ENCODE data around the gene DAZAP2. TPM values are rescaled to one million over a fixed set of nuclear protein-coding genes. Genes with fewer than 3 reads are reported as not detected.
A peak's percentile ranks its signal among the peaks of the same experiment; 100 is the strongest.
"Not testable (repeated sequence)": the region's sequence is repeated elsewhere in the genome, so short reads cannot be mapped to it uniquely, and the experiment has no call there.

Gene DAZAP2
- polyA plus RNA-seq, 1 experiment, result 433 TPM

GRCh38 chr12:51270067-51270950 is 31.7 kb downstream of the DAZAP2 start, which contains the start of gene SMAGP:
TSS of gene SMAGP (minus strand) at chr12:51270415. CDS start at chr12:51269278, 1,137 bp downstream.
- TF ChIP-seq, protein P1, sequence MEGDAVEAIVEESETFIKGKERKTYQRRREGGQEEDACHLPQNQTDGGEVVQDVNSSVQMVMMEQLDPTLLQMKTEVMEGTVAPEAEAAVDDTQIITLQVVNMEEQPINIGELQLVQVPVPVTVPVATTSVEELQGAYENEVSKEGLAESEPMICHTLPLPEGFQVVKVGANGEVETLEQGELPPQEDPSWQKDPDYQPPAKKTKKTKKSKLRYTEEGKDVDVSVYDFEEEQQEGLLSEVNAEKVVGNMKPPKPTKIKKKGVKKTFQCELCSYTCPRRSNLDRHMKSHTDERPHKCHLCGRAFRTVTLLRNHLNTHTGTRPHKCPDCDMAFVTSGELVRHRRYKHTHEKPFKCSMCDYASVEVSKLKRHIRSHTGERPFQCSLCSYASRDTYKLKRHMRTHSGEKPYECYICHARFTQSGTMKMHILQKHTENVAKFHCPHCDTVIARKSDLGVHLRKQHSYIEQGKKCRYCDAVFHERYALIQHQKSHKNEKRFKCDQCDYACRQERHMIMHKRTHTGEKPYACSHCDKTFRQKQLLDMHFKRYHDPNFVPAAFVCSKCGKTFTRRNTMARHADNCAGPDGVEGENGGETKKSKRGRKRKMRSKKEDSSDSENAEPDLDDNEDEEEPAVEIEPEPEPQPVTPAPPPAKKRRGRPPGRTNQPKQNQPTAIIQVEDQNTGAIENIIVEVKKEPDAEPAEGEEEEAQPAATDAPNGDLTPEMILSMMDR (IDR thresholded peaks at IDR 0.05; ENCODE audit: insufficient read depth, low read depth, low read length), result no peak
- H3K27me3 ChIP-seq (ENCODE audit: control insufficient read depth, insufficient read depth, low read length), result no peaks in the 10 kb centered on the region
- DNase-seq (ENCODE audit: low read depth), result no peak
- ChIA-PET CTCF (interaction anchor here (0.5 to 2.6 kb wide), 6 partner anchors 11 to 498 kb away, joined by 3 to 35 read pairs (median 3); no protein-coding TSS in a partner anchor), POLR2A (interaction anchor here (0.6 kb wide), 1 partner anchor 50 kb away, joined by 5 read pairs; no protein-coding TSS in a partner anchor)
- H3K36me3 ChIP-seq (ENCODE audit: control insufficient read depth, insufficient read depth, low read length), result no peaks in the 10 kb centered on the region
- H3K4me3 ChIP-seq (ENCODE audit: low read depth, low read length), result peak within 1 kb of the TSS; percentile 46

DNA sequence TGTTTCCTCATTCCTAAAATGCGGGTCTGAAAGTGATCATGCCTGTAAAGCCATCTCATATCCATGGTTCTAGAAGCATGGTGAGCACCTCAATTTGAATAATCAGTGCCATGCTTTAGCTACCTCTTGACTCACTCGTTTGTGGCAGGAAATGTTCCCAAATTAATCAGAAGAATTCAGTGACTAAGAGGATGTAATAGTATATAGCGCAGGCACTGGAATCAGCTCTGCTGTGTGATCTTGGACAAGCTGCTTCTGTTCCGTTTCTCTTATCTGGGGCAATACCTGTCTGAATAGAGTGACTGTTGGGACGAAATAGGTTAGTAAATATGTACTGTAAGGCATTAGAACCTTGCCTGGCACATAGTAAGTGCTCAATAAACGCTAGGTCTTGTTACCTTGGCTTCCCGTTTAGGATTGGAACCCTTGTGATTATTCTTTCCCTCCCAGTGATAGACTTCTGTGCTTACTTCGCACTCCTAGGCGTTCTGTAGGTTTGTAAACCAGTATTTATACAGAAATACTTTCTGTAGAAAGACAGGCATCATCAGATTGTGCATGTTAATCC is 32.4 kb downstream of the DAZAP2 start:
- DNase-seq (ENCODE audit: low read depth), result peak; percentile 49
- Histone ChIP-seq H3K36me3 (ENCODE audit: control insufficient read depth, insufficient read depth, low read length) (no peaks in the 10 kb centered on the region), H3K4me3 (ENCODE audit: low read depth, low read length) (peak overlapping the region; percentile 46), H3K27me3 (ENCODE audit: control insufficient read depth, insufficient read depth, low read length) (no peaks in the 10 kb centered on the region)
- CTCF ChIA-PET, result interaction anchor here (0.8 to 2.6 kb wide), 4 partner anchors 11 to 90 kb away, joined by 3 to 35 read pairs (median 3); no protein-coding TSS in a partner anchor
- POLR2A ChIA-PET, result interaction anchor here (0.6 kb wide), 1 partner anchor 50 kb away, joined by 5 read pairs; no protein-coding TSS in a partner anchor
- TF ChIP-seq, protein P1 (IDR thresholded peaks at IDR 0.05; ENCODE audit: insufficient read depth, low read depth, low read length), result no peak

DNA sequence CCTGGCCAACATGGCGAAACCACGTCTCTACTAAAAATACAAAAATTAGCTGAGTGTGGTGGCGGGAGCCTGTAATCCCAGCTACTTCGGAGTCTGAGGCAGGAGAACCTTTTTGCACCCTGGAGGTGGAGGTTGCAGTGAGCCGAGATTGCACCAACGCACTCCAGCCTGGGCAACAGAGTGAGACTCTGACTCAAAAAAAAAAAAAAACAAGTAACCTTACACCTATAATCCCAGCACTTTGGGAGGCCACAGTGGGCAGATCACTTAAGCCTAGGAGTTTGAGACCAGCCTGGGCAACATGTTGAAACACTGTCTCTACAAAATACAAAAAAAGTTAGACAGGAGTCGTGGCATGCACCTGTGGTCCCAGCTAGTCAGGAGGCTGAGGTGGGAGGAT is 34.2 kb downstream of the DAZAP2 start:
- DNase-seq (ENCODE audit: low read depth); H3K36me3 ChIP-seq (ENCODE audit: control insufficient read depth, insufficient read depth, low read length); H3K4me3 ChIP-seq (ENCODE audit: low read depth, low read length); POLR2A ChIA-PET; H3K27me3 ChIP-seq (ENCODE audit: control insufficient read depth, insufficient read depth, low read length): not testable (repeated sequence)
- CTCF ChIA-PET, result interaction anchor here (1.2 kb wide), 1 partner anchor 68 kb away, joined by 5 read pairs; no protein-coding TSS in a partner anchor

DNA sequence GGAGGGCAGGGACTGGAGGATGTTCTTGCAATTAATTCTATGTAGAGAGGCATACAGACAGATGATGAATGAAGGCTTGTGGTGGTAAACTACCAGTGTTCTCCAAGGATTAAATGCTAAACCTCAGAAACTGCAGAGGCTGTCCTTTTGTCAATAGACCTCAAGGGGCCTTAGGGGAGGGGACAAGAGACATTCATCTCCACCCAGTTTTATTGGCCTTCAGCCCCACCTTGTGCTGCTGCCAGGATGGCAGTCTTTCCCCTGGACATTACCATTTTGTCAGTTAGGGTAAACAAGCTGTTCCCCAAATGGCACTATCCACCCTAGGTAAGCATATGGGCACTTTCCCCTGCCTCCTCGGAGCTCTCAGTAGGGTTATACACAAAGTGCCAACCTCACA is 36.5 kb downstream of the DAZAP2 start:
- Histone ChIP-seq H3K4me3 (ENCODE audit: low read depth, low read length) (no peak overlapping the region), H3K36me3 (ENCODE audit: control insufficient read depth, insufficient read depth, low read length) (no peaks in the 10 kb centered on the region), H3K27me3 (ENCODE audit: control insufficient read depth, insufficient read depth, low read length) (no peaks in the 10 kb centered on the region)
- ChIA-PET POLR2A (no interaction called here), CTCF (interaction anchor here (0.6 kb wide), 1 partner anchor 75 kb away, joined by 3 read pairs; no protein-coding TSS in a partner anchor)
- TF ChIP-seq, protein P1 (IDR thresholded peaks at IDR 0.05; ENCODE audit: insufficient read depth, low read depth, low read length), result no peak
- DNase-seq (ENCODE audit: low read depth), result no peak

DNA sequence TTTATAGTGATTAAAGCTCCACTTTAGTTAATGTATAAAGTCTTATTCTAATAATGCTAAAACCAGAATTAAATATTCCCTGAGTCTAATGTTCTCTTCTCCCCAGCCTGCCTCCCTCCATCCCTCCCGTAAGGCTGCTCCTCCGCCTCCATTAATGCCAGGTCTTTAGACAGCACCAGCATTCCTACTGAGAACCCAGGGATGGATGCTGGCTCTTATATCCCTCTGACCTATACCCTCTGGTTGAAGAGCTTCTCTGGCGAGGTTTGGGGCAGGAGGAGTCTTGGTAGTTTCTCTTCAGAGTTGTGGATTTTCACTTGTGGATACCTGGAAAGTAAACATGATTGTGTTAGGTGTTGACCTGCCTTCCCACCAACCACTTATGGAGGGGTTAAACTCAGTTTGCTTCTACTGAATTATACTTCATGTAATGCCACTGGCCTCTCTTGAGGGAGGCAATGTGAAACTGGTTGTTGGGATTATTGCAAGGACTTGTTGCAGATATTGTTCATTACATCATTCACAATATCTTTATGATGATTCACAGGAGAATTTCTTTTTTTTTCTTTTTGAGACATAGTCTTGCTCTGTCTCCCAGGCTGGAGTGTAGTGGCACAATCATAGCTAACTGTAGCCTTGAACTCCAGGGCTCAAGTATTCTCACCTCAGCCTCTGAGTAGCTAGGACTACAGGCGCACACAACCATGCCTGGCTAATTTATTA is 42.7 kb downstream of the DAZAP2 start:
- Histone ChIP-seq H3K4me3 (ENCODE audit: low read depth, low read length) (no peak overlapping the region), H3K36me3 (ENCODE audit: control insufficient read depth, insufficient read depth, low read length) (no peaks in the 10 kb centered on the region), H3K27me3 (ENCODE audit: control insufficient read depth, insufficient read depth, low read length) (no peaks in the 10 kb centered on the region)
- ChIA-PET CTCF (interaction anchor here (1.0 to 2.4 kb wide), 4 partner anchors 11 to 233 kb away, joined by 3 to 10 read pairs (median 3); partner anchors contain the start of genes LETMD1 and SMAGP), POLR2A (no interaction called here)
- TF ChIP-seq, protein P1 (IDR thresholded peaks at IDR 0.05; ENCODE audit: insufficient read depth, low read depth, low read length), result no peak
- peak; percentile 23 for DNase-seq (ENCODE audit: low read depth)

Measured in BJ (cell line).